GM18868 (cell line): ENCODE data around the gene USO1.
"Not testable (repeated sequence)": the region's sequence is repeated elsewhere in the genome, so short reads cannot be mapped to it uniquely, and the experiment has no call there.

Experiments used
- ATAC-seq: cut with Tn5 transposase; IDR thresholded peaks from one replicate; pipeline ENCODE4 v1.9.1; 2021; ENCODE audit warnings: mild to moderate bottlenecking, moderate library complexity; ENCODE audit not compliant: unreplicated experiment

USO1 gene

GRCh38 chr4:75724066-75724866 lies at the start of gene USO1:
Gene USO1 (plus strand): TSS chr4:75724577. CDS start chr4:75724820, 243 bp downstream.
- peak; percentile 90 for ATAC-seq

GRCh38 chr4:75675004-75675531 lies 49.3 kb upstream of the USO1 start:
- no peak for ATAC-seq

- ATAC-seq: no peak
These were observed 45.9 kb upstream of the USO1 start for GRCh38 chr4:75678473-75678872.

GRCh38 chr4:75678965-75679364 lies 45.4 kb upstream of the USO1 start:
- ATAC-seq: no peak

- ATAC-seq: no peak
These were observed 44.4 kb upstream of the USO1 start for GRCh38 chr4:75679876-75680575.

- no peak for ATAC-seq
These were observed 40.8 kb upstream of the USO1 start for GRCh38 chr4:75683482-75684155.

GRCh38 chr4:75685546-75686189 lies 38.7 kb upstream of the USO1 start:
- no peak for ATAC-seq

GRCh38 chr4:75686346-75686745 lies 38.0 kb upstream of the USO1 start:
- ATAC-seq: no peak

- ATAC-seq: not testable (repeated sequence)
These were observed 37.3 kb upstream of the USO1 start for GRCh38 chr4:75687125-75687524.

GRCh38 chr4:75692066-75692465 lies 32.3 kb upstream of the USO1 start:
- ATAC-seq: not testable (repeated sequence)

- ATAC-seq: peak; percentile 36
These were observed 28.3 kb upstream of the USO1 start for GRCh38 chr4:75696071-75696470.

GRCh38 chr4:75696581-75696980 lies 27.8 kb upstream of the USO1 start:
- ATAC-seq: no peak

- ATAC-seq: peak; percentile 96
These were observed 26.0 kb upstream of the USO1 start for GRCh38 chr4:75698162-75698962.

GRCh38 chr4:75698963-75699228 lies 25.5 kb upstream of the USO1 start:
- peak; percentile 38 for ATAC-seq

- no peak for ATAC-seq
These were observed 25.1 kb upstream of the USO1 start for GRCh38 chr4:75699299-75699698.

- ATAC-seq: no peak
These were observed 21.4 kb upstream of the USO1 start for GRCh38 chr4:75702919-75703411.

GRCh38 chr4:75705198-75705977 lies 19.0 kb upstream of the USO1 start:
- no peak for ATAC-seq

GRCh38 chr4:75708218-75708691 lies 16.1 kb upstream of the USO1 start:
- peak; percentile 71 for ATAC-seq

- ATAC-seq: no peak
These were observed 14.1 kb upstream of the USO1 start for GRCh38 chr4:75710246-75710645.
